ENCODE measurements around the gene SPATA31A7. TPM values are rescaled to one million over a fixed set of nuclear protein-coding genes. Genes with fewer than 3 reads are reported as not detected.

SPATA31A7 gene
- not detected for total RNA-seq

DNA sequence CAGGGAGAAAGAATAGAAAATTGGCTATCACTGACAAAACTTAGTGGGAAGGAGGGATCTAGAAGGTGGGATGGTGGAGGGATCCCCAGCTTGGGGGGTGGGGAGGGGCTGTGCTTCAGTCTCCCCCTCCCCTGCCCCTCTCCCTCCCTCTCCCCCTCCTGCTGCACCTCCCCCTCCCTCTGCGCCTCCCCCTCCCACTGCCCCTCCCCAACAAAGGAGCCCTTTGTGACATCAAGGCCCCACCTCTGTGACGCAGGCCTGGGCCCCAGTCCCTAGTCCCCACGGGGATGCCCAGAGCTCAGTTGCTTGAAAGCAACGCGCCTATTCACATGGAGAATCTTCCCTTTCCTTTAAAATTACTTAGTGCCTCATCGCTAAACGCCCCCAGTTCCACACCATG is at the start of gene SPATA31A7:
TSS of gene SPATA31A7 (plus strand) at position 301 of the 400 bp plus-strand sequence. CDS start at position 330, 29 bp downstream.

Small RNA genes within 50 kb of the gene (small RNA-seq; reads per million reads assigned to genes)
- 0 reads per million in 2 donors for gene BX005040.2

Data from melanocyte of skin (primary cell).